Measurements from ENCODE around the gene UBE2F.

Gene UBE2F

DNA sequence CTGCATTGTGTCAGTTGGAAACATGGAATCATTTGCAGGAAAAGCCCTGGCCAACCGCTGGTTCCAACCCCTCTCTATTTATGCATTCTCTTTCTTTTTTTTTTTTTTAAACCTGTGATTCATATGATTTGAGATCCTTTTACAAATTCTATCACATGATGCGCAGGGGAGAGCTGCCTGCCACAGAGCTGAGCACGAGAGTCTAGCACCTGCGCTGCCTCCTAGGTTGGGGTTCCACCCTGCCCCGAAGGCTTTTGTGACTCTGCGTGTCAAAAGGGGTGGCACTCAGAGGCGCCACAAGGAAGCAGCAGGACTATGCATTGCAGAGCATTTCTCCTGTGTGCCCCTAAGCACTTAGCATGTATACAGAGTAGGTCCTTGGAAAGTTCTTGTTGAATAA lies 116.0 kb downstream of the UBE2F start:
- DNase-seq: no peak

GRCh38 chr2:238083919-238084318 lies 117.1 kb downstream of the UBE2F start:
- no peak for DNase-seq

GRCh38 chr2:238084761-238085160 lies 117.9 kb downstream of the UBE2F start:
- DNase-seq: no peak

- DNase-seq: no peak
Observed at GRCh38 chr2:238085899-238086298, 119.1 kb downstream of the UBE2F start.

GRCh38 chr2:238087211-238087610 lies 120.4 kb downstream of the UBE2F start:
- peak; percentile 21 to 34 for DNase-seq

- DNase-seq: no peak
Observed at GRCh38 chr2:238090887-238091286, 124.1 kb downstream of the UBE2F start.

GRCh38 chr2:238091436-238092060 lies 124.7 kb downstream of the UBE2F start:
- DNase-seq: no peak
